Measurements from ENCODE around the gene OR11A1. TPM values are rescaled to one million over a fixed set of nuclear protein-coding genes. Genes with fewer than 3 reads are reported as not detected.

OR11A1 gene
- total RNA-seq, 1 donor from 2014 or later: not detected

- H3K36me3 Mint-ChIP-seq (ENCODE audit: low read depth): no peaks in the 10 kb centered on the region
- intact Hi-C loops (cut with micrococcal nuclease): no loop called here
- peaks cover 9% of the 10 kb centered on the region for H3K27me3 Mint-ChIP-seq (ENCODE audit: insufficient read depth)
- no peak for DNase-seq (ENCODE audit: low spot score)
- H3K4me1 Mint-ChIP-seq (ENCODE audit: low read depth): no peaks in the 10 kb centered on the region
- H3K27ac Mint-ChIP-seq: no peak overlapping the region
- no peaks in the 10 kb centered on the region for H3K9me3 Mint-ChIP-seq
- H3K4me3 Mint-ChIP-seq: no peak overlapping the region
Measured at GRCh38 chr6:29424575-29424974, 32.3 kb downstream of the OR11A1 start.

GRCh38 chr6:29424168-29424567 is 32.7 kb downstream of the OR11A1 start:
- intact Hi-C loops (cut with micrococcal nuclease): no loop called here
- no peaks in the 10 kb centered on the region for H3K4me1 Mint-ChIP-seq (ENCODE audit: low read depth)
- no peaks in the 10 kb centered on the region for H3K36me3 Mint-ChIP-seq (ENCODE audit: low read depth)
- no peak overlapping the region for H3K27ac Mint-ChIP-seq
- H3K9me3 Mint-ChIP-seq: no peaks in the 10 kb centered on the region
- DNase-seq (ENCODE audit: low spot score): no peak
- peaks cover 8% of the 10 kb centered on the region for H3K27me3 Mint-ChIP-seq (ENCODE audit: insufficient read depth)
- no peak overlapping the region for H3K4me3 Mint-ChIP-seq

DNA sequence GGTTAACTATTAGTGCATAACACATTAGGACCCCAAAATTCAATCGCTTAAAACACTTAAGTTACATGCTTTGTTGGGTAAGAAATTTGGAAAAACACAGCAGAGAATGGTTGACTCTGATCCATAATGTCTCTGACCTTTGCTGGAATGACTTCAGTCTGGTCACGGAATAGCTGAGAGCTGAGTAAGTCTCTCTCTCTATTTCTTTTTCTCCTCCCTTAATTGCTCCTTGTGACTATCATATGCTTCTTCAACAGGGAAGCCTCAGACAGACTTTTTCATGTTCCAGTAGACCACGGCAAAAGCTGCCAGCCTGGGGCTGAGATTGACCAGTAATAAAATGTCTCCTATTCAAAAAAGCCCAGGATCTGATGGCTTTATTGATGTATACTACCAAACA is 37.4 kb downstream of the OR11A1 start:
- Mint-ChIP-seq H3K9me3 (no peaks in the 10 kb centered on the region), H3K27me3 (ENCODE audit: insufficient read depth) (peaks cover 6% of the 10 kb centered on the region), H3K4me3 (no peak overlapping the region), H3K36me3 (ENCODE audit: low read depth) (no peaks in the 10 kb centered on the region), H3K4me1 (ENCODE audit: low read depth) (no peaks in the 10 kb centered on the region), H3K27ac (no peak overlapping the region)
- DNase-seq (ENCODE audit: low spot score): no peak
- intact Hi-C loops (cut with micrococcal nuclease): no loop called here

DNA sequence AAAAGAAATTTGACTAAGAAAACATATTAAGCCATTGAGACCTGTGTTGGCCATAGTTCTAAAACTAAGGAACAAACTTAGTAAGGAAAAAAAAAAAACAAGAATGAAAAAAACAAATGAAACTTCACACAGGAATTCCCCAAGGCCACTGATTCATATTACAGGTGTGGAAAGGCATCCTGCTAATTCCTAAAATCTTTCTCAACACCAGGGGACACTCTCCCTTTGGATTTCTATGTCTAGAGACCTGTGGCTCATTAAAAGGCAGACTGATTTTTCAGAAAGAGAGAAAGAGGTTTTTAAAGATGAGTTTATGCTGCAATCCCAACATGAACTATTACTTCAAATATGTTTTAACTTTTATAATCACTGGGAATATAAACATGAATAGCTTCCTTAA is 42.3 kb downstream of the OR11A1 start, which contains the start of gene OR12D1:
Gene OR12D1, plus strand, starts transcription at position 341 of the 400 bp plus-strand sequence.
- H3K4me3 Mint-ChIP-seq: no peak within 1 kb of the TSS
- no peaks in the 10 kb centered on the region for H3K4me1 Mint-ChIP-seq (ENCODE audit: low read depth)
- H3K36me3 Mint-ChIP-seq (ENCODE audit: low read depth): no peaks in the 10 kb centered on the region
- no peak for DNase-seq (ENCODE audit: low spot score)
- peaks cover 13% of the 10 kb centered on the region for H3K27me3 Mint-ChIP-seq (ENCODE audit: insufficient read depth)
- H3K9me3 Mint-ChIP-seq: peaks cover 10% of the 10 kb centered on the region
- intact Hi-C loops (cut with micrococcal nuclease): no loop called here
- H3K27ac Mint-ChIP-seq: no peak within 1 kb of the TSS

DNA sequence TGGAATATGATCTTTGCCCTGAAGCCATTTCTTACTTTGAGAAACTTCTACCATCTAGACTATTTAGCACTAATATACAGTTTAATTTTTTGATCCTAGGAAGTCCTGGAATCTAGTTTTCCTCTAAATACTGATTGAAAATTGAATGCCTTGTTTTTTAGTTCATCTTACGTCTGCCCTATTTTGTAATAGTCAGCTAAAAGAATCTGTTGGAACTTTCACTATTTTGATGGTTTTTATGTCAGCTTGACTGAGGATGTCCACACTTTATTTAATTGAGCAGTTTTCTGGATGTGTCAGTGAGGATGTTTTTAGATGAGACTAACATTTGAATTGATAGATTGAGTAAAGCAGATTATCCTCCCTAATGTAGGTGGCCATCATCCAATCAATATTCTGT is 53.1 kb downstream of the OR11A1 start:
- no peaks in the 10 kb centered on the region for H3K4me1 Mint-ChIP-seq (ENCODE audit: low read depth)
- DNase-seq (ENCODE audit: low spot score): no peak
- no peaks in the 10 kb centered on the region for H3K27me3 Mint-ChIP-seq (ENCODE audit: insufficient read depth)
- H3K27ac Mint-ChIP-seq: no peak overlapping the region
- H3K9me3 Mint-ChIP-seq: no peaks in the 10 kb centered on the region
- H3K4me3 Mint-ChIP-seq: no peak overlapping the region
- no peaks in the 10 kb centered on the region for H3K36me3 Mint-ChIP-seq (ENCODE audit: low read depth)
- intact Hi-C loops (cut with micrococcal nuclease): no loop called here

GRCh38 chr6:29399525-29399924 is 57.3 kb downstream of the OR11A1 start:
- no peak for DNase-seq (ENCODE audit: low spot score)
- H3K9me3 Mint-ChIP-seq: no peaks in the 10 kb centered on the region
- no peaks in the 10 kb centered on the region for H3K27me3 Mint-ChIP-seq (ENCODE audit: insufficient read depth)
- H3K4me1 Mint-ChIP-seq (ENCODE audit: low read depth): no peaks in the 10 kb centered on the region
- no peak overlapping the region for H3K27ac Mint-ChIP-seq
- no peaks in the 10 kb centered on the region for H3K36me3 Mint-ChIP-seq (ENCODE audit: low read depth)
- H3K4me3 Mint-ChIP-seq: no peak overlapping the region
- intact Hi-C loops (cut with micrococcal nuclease): no loop called here

- Mint-ChIP-seq H3K4me1 (ENCODE audit: low read depth) (no peaks in the 10 kb centered on the region), H3K27ac (no peak within 1 kb of the TSS), H3K36me3 (ENCODE audit: low read depth) (no peaks in the 10 kb centered on the region), H3K27me3 (ENCODE audit: insufficient read depth) (peaks cover 3% of the 10 kb centered on the region), H3K9me3 (no peaks in the 10 kb centered on the region), H3K4me3 (no peak within 1 kb of the TSS)
- no peak for DNase-seq (ENCODE audit: low spot score)
- intact Hi-C loops (cut with micrococcal nuclease): no loop called here
Measured at GRCh38 chr6:29395331-29395730, 61.5 kb downstream of the OR11A1 start, which contains the start of gene OR12D2. Gene OR12D2 (plus strand): TSS chr6:29395631. CDS start chr6:29396700, 1,069 bp downstream.

- no peaks in the 10 kb centered on the region for H3K9me3 Mint-ChIP-seq
- H3K27me3 Mint-ChIP-seq (ENCODE audit: insufficient read depth): peaks cover 4% of the 10 kb centered on the region
- no peak overlapping the region for H3K4me3 Mint-ChIP-seq
- no peak for DNase-seq (ENCODE audit: low spot score)
- no peaks in the 10 kb centered on the region for H3K36me3 Mint-ChIP-seq (ENCODE audit: low read depth)
- no peaks in the 10 kb centered on the region for H3K4me1 Mint-ChIP-seq (ENCODE audit: low read depth)
- intact Hi-C loops (cut with micrococcal nuclease): no loop called here
- H3K27ac Mint-ChIP-seq: no peak overlapping the region
Measured at GRCh38 chr6:29388533-29388932, 68.3 kb downstream of the OR11A1 start.

GRCh38 chr6:29376003-29376402 is 80.9 kb downstream of the OR11A1 start:
- Mint-ChIP-seq H3K27ac (no peak overlapping the region), H3K4me3 (no peak overlapping the region), H3K36me3 (ENCODE audit: low read depth) (no peaks in the 10 kb centered on the region), H3K4me1 (ENCODE audit: low read depth) (no peaks in the 10 kb centered on the region), H3K9me3 (no peaks in the 10 kb centered on the region), H3K27me3 (ENCODE audit: insufficient read depth) (peaks cover 3% of the 10 kb centered on the region)
- DNase-seq (ENCODE audit: low spot score): no peak
- intact Hi-C loops (cut with micrococcal nuclease): no loop called here

Other genes starting within 250 kb of the OR11A1 start
- gene OR14J1, start 155.4 kb downstream of the OR11A1 start, total RNA-seq: not detected in 2 replicates
- not detected in 2 replicates for gene OR5V1, start 88.2 kb downstream of the OR11A1 start, total RNA-seq
- not detected in 2 replicates for gene OR12D3, start 81.8 kb downstream of the OR11A1 start, total RNA-seq
- gene OR12D2, start 61.4 kb downstream of the OR11A1 start, total RNA-seq: not detected in 2 replicates
- not detected in 2 replicates for gene OR12D1, start 42.1 kb downstream of the OR11A1 start, total RNA-seq
- gene OR10C1, start 17.8 kb downstream of the OR11A1 start, total RNA-seq: not detected in 2 replicates
- gene OR2H1, start 84 bp upstream of the OR11A1 start, total RNA-seq: not detected in 2 replicates
- gene MAS1L, start 30.9 kb upstream of the OR11A1 start, total RNA-seq: not detected in 2 replicates
- 0.59 and 0.93 TPM in 2 replicates for gene UBD, start 102.7 kb upstream of the OR11A1 start, total RNA-seq
- not detected in 2 replicates for gene OR2H2, start 128.1 kb upstream of the OR11A1 start, total RNA-seq
- 19.8 and 22.6 TPM in 2 replicates for gene GABBR1, start 176.1 kb upstream of the OR11A1 start, total RNA-seq
- gene MOG, start 200.0 kb upstream of the OR11A1 start, total RNA-seq: not detected in 2 replicates
- 2.4 and 2.7 TPM in 2 replicates for gene ZFP57, start 224.1 kb upstream of the OR11A1 start, total RNA-seq

Measured in activated T-helper 1 cell treated with anti-CD3 and anti-CD28 coated beads, Interleukin-12 subunit alpha, Interleukin-12 subunit beta, Interleukin-2, Interleukin-4 antibody, amounts not matched to agents 30 ng/mL and 10 ng/mL and 1 ng/mL, durations not matched to agents 14 hours and 24 hours and 36 hours (primary cell).